CD14-positive monocyte (primary cell): Measurements from ENCODE around the gene TUBB. TPM values are rescaled to one million over a fixed set of nuclear protein-coding genes. Genes with fewer than 3 reads are reported as not detected.

Source experiments
- DNase-seq, 3 donors: peaks; one replicate each; pipeline ENCODE4 v3.0.0-alpha.2; 2011 to 2022
- H2AFZ ChIP-seq: 2 replicates; pipeline ENCODE4 v1.6.0; 2012; ENCODE audit warnings: mild to moderate bottlenecking, low read depth, low read length, inconsistent platforms; ENCODE audit not compliant: insufficient read depth, poor library complexity, severe bottlenecking
- H3K27ac ChIP-seq, 2 donors: 1 replicate in 1 of 2; 2 replicates in 1 of 2; pipeline ENCODE4 v1.5.1; 2012 to 2013; ENCODE audit warnings: low read length in 2 of 2, control low read depth in 1 of 2, inconsistent platforms in 1 of 2, low read depth in 1 of 2, mild to moderate bottlenecking in 1 of 2
- H3K27me3 ChIP-seq, 2 donors: one replicate each; pipeline versions ENCODE4 v1.6.0 to v1.6.1; 2011 to 2013; ENCODE audit warnings: low read length in 2 of 2; ENCODE audit not compliant: control insufficient read depth in 2 of 2, insufficient read depth in 2 of 2
- H3K36me3 ChIP-seq, 2 donors: replicated peaks in 1 of 2; 1 replicate in 1 of 2; 2 replicates in 1 of 2; pipeline versions ENCODE4 v1.5.1 to v1.6.1; 2012 to 2013; ENCODE audit warnings: low read length in 2 of 2, control low read depth in 1 of 2, inconsistent platforms in 1 of 2, mild to moderate bottlenecking in 1 of 2; ENCODE audit not compliant: insufficient read depth in 2 of 2, control insufficient read depth in 1 of 2
- H3K4me1 ChIP-seq, 2 donors: 1 replicate in 1 of 2; 2 replicates in 1 of 2; pipeline versions ENCODE4 v1.5.1 to v1.6.1; 2012 to 2013; ENCODE audit warnings: low read length in 2 of 2, control low read depth in 1 of 2, inconsistent platforms in 1 of 2, mild to moderate bottlenecking in 1 of 2, moderate library complexity in 1 of 2; ENCODE audit not compliant: insufficient read depth in 2 of 2, control insufficient read depth in 1 of 2
- H3K4me2 ChIP-seq: replicated peaks from 2 replicates; pipeline ENCODE3; 2012; ENCODE audit warnings: low read length, moderate library complexity, mild to moderate bottlenecking; ENCODE audit not compliant: poor library complexity, severe bottlenecking; ENCODE audit errors: extremely low read depth
- H3K4me3 ChIP-seq, 3 experiments: fragments of 200-600 bp in 1 of 3; sonication (generic) in 1 of 3; replicated peaks in 1 of 3; 1 replicate in 2 of 3; 2 replicates in 1 of 3; pipeline ENCODE4 v1.5.1; 2011 to 2013; ENCODE audit warnings: low read length in 3 of 3, mild to moderate bottlenecking in 3 of 3, control low read depth in 2 of 3, low read depth in 2 of 3, inconsistent platforms in 1 of 3, moderate library complexity in 1 of 3
- H3K79me2 ChIP-seq: 2 replicates; pipeline ENCODE4 v1.6.0; 2012; ENCODE audit warnings: mild to moderate bottlenecking, control low read depth, inconsistent platforms, low read length, moderate library complexity; ENCODE audit not compliant: insufficient read depth
- H3K9ac ChIP-seq: 2 replicates; pipeline ENCODE4 v1.6.0; 2017; ENCODE audit warnings: low read length, mild to moderate bottlenecking; ENCODE audit not compliant: insufficient read depth, poor library complexity, severe bottlenecking
- H3K9me3 ChIP-seq, 2 donors: replicated peaks in 1 of 2; 1 replicate in 1 of 2; 2 replicates in 1 of 2; pipeline versions ENCODE4 v1.5.1 to v1.6.1; 2012 to 2013; ENCODE audit warnings: low read length in 2 of 2, control low read depth in 1 of 2; ENCODE audit not compliant: control insufficient read depth in 1 of 2, insufficient read depth in 1 of 2
- H4K20me1 ChIP-seq: 2 replicates; pipeline ENCODE4 v1.6.0; 2012; ENCODE audit warnings: mild to moderate bottlenecking, low read length, control low read depth, moderate library complexity; ENCODE audit not compliant: insufficient read depth
- H3K27ac Mint-ChIP-seq, 7 donors: one replicate each; pipeline ENCODE4 v1.8.0; 2020; ENCODE audit warnings: mild to moderate bottlenecking in 7 of 7, mixed read lengths in 7 of 7, moderate library complexity in 6 of 7, inconsistent platforms in 2 of 7
- H3K27me3 Mint-ChIP-seq, 3 donors: one replicate each; pipeline ENCODE4 v1.8.0; 2021 to 2022; ENCODE audit warnings: low read depth in 3 of 3, mild to moderate bottlenecking in 3 of 3, mixed read lengths in 3 of 3, moderate library complexity in 3 of 3, inconsistent platforms in 1 of 3
- H3K36me3 Mint-ChIP-seq, 2 donors: one replicate each; pipeline ENCODE4 v1.8.0; 2020; ENCODE audit warnings: mixed read lengths in 2 of 2, inconsistent platforms in 1 of 2, mild to moderate bottlenecking in 1 of 2
- H3K4me1 Mint-ChIP-seq: one replicate; pipeline ENCODE4 v1.8.0; 2020; ENCODE audit warnings: mild to moderate bottlenecking, mixed read lengths
- H3K4me3 Mint-ChIP-seq, 2 donors: one replicate each; pipeline ENCODE4 v1.8.0; 2020; ENCODE audit warnings: mild to moderate bottlenecking in 2 of 2, mixed read lengths in 2 of 2, moderate library complexity in 1 of 2
- H3K9me3 Mint-ChIP-seq, 7 donors: one replicate each; pipeline ENCODE4 v1.8.0; 2020 to 2022; ENCODE audit warnings: mixed read lengths in 7 of 7, mild to moderate bottlenecking in 6 of 7, moderate library complexity in 6 of 7, inconsistent platforms in 2 of 7
- WGBS: methylation state at CpG from one replicate; pipeline ENCODE4 v1.1.5; 2013; ENCODE audit warnings: missing lambda C conversion rate; ENCODE audit not compliant: insufficient coverage; 5-methylcytosine and 5-hydroxymethylcytosine counted together
- intact Hi-C, 2 donors: fragments of 100-400 bp; cut with micrococcal nuclease; formaldehyde crosslinking; loops; one replicate each; pipeline versions ENCODE4 v1.15.0 to v1.15.1; 2023
- polyA plus RNA-seq, 3 donors: library from polyadenylated mRNA; depleted of rRNA in 1 of 3; unstranded in 2 of 3; stranded (reverse) in 1 of 3; fragments of 300-500 nt in 2 of 3; fragments of >200 nt in 1 of 3; fragmentation: Illumina TruSeq in 2 of 3; gene quantifications; 1 replicate in 2 of 3; 2 replicates in 1 of 3; pipeline ENCODE4 v1.2.3, GENCODE V29; 2012 to 2021
- TF ChIP-seq, protein P1 (sequence below): fragments of 200-600 bp; IDR thresholded peaks from one replicate; pipeline ENCODE4 v1.8.0; 2022; ENCODE audit warnings: antibody characterized with exemption, mild to moderate bottlenecking

Gene TUBB
- polyA plus RNA-seq, 3 donors: 48.4 to 130 (median 57.0) TPM

DNA sequence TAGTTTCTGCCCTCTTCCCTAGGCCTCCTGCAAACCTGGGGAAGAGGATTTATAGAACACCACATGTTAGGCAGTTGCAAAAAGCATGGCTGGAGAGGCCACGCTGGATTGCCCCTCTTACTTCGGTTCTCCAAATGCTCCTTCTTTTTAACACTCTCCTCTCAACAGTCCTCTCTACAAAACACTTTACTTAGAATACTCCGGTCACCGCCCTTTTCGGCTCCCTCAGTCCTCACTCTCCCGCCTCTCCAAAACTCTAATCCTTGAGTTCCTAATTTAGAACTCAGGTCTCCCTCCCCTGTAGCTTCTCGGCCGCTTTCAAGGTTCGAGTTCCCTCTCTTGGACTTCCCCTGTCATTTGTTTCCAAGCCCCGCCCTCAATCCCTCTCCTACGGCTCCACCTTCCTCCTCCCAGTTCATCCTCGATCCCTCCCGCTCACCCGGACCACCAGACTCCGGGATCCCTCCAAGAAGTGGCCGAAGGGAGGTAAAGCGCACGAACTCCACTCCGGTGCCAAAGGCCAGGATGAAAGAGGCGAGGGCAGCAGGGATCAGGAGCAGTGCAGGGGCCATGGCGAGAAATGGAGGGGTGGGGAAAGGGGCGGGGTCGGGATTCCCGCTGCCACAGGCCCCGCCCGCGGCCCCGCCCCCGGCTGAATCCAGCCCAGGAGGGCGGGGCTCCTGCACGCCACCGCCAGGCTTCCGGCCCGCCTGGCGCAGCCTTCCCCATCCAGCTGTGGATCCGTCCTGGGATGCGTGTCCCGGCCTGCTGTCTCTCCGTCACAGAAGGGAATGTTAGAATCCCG, 29.5 kb upstream of the TUBB start, which contains the start of gene NRM:
Gene NRM, minus strand, starts transcription at position 582 of the 805 bp plus-strand sequence. Its CDS starts 10 bp downstream, at position 572.
- Mint-ChIP-seq H3K27ac (peak within 1 kb of the TSS; percentile 93 to 99 (median 98)), H3K4me1 (peaks cover 43% of the 10 kb centered on the region), H3K4me3 (peak within 1 kb of the TSS; percentile 97 to 99), H3K27me3 (peaks cover 0 to 4% (median 0%) of the 10 kb centered on the region in 3 donors), H3K36me3 (peaks cover 4 to 6% of the 10 kb centered on the region in 2 donors), H3K9me3 (no peaks in the 10 kb centered on the region)
- H2AFZ ChIP-seq: peak within 1 kb of the TSS; percentile 89
- H3K9ac ChIP-seq: peak within 1 kb of the TSS; percentile 66
- peak; percentile 75 to 77 (median 77) for DNase-seq
- TF ChIP-seq, protein P1, sequence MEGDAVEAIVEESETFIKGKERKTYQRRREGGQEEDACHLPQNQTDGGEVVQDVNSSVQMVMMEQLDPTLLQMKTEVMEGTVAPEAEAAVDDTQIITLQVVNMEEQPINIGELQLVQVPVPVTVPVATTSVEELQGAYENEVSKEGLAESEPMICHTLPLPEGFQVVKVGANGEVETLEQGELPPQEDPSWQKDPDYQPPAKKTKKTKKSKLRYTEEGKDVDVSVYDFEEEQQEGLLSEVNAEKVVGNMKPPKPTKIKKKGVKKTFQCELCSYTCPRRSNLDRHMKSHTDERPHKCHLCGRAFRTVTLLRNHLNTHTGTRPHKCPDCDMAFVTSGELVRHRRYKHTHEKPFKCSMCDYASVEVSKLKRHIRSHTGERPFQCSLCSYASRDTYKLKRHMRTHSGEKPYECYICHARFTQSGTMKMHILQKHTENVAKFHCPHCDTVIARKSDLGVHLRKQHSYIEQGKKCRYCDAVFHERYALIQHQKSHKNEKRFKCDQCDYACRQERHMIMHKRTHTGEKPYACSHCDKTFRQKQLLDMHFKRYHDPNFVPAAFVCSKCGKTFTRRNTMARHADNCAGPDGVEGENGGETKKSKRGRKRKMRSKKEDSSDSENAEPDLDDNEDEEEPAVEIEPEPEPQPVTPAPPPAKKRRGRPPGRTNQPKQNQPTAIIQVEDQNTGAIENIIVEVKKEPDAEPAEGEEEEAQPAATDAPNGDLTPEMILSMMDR: no peak
- H3K27ac ChIP-seq: peak within 1 kb of the TSS; percentile 51 to 99
- H3K27me3 ChIP-seq: no peaks in the 10 kb centered on the region
- H3K79me2 ChIP-seq: peaks cover 48% of the 10 kb centered on the region
- peaks cover 8% of the 10 kb centered on the region for H4K20me1 ChIP-seq
- peaks cover 38 to 43% of the 10 kb centered on the region in 2 donors for H3K4me1 ChIP-seq
- H3K36me3 ChIP-seq: no peaks in the 10 kb centered on the region
- peak within 1 kb of the TSS; percentile 70 to 100 (median 95) for H3K4me3 ChIP-seq
- intact Hi-C loops: no loop called here
- 0% methylated on average over 34 of the region's 40 CpGs for WGBS
- H3K4me2 ChIP-seq: peak within 1 kb of the TSS; percentile 100
- no peaks in the 10 kb centered on the region for H3K9me3 ChIP-seq

DNA sequence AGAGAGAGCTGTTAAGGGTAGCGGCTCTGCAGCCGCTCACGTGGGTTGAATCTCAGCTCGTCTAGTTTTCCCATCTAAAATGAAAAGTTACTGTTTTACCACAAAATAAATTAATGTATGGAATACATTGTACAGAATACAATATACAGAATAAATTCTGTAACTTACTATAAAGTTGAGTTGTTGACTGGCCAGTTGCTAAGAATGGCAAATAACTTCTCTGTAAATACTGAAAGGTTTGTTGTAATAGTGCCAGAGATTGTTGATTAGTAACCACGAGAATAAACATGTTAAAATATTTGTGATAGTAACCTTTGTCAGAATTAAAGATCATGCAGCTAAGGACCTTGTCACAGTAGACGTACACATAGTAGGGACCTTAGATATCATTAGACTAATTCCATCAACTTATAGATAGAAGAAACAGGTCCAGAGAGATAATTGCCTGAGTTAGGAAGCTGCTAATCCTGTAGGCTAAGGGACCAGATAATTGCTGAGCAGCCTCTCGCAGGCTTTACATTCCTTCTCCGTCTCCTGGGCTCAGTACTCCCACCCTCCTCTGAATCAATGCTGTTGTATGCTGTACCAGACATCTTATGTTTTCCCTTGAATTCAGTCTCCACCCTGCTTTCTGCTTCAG, 28.8 kb upstream of the TUBB start:
- H2AFZ ChIP-seq: peak overlapping the region; percentile 89
- DNase-seq: no peak
- H3K27me3 ChIP-seq: no peaks in the 10 kb centered on the region
- H3K9ac ChIP-seq: peak overlapping the region; percentile 66
- H3K9me3 Mint-ChIP-seq: no peaks in the 10 kb centered on the region
- no peaks in the 10 kb centered on the region for H3K9me3 ChIP-seq
- intact Hi-C loops: no loop called here
- TF ChIP-seq, protein P1: no peak
- H3K27ac Mint-ChIP-seq: peak overlapping the region in 6 of 7 donors; percentile 70 to 98 (median 80)
- H3K27me3 Mint-ChIP-seq: peaks cover 0 to 4% (median 0%) of the 10 kb centered on the region in 3 donors
- H3K36me3 ChIP-seq: no peaks in the 10 kb centered on the region
- 93% methylated on average over 2 of the region's 8 CpGs for WGBS
- peak overlapping the region; percentile 100 for H3K4me2 ChIP-seq
- H4K20me1 ChIP-seq: peaks cover 2% of the 10 kb centered on the region
- H3K36me3 Mint-ChIP-seq: peaks cover 4 to 6% of the 10 kb centered on the region in 2 donors
- peak overlapping the region; percentile 70 to 100 (median 95) for H3K4me3 ChIP-seq
- peaks cover 37 to 40% of the 10 kb centered on the region in 2 donors for H3K4me1 ChIP-seq
- H3K4me3 Mint-ChIP-seq: peak overlapping the region; percentile 88 to 97
- peaks cover 40% of the 10 kb centered on the region for H3K79me2 ChIP-seq
- H3K27ac ChIP-seq: peak overlapping the region in 1 of 2 donors; percentile 99
- peaks cover 43% of the 10 kb centered on the region for H3K4me1 Mint-ChIP-seq
